ENCODE measurements around the gene POLR2C. TPM values are rescaled to one million over a fixed set of nuclear protein-coding genes. Genes with fewer than 3 reads are reported as not detected.

The POLR2C gene
- total and polyA plus RNA-seq, 2 of the 13 experiments (the other 11 are each of a cell fraction or from before 2014, with no cell fraction given): 104 to 216 TPM

DNA sequence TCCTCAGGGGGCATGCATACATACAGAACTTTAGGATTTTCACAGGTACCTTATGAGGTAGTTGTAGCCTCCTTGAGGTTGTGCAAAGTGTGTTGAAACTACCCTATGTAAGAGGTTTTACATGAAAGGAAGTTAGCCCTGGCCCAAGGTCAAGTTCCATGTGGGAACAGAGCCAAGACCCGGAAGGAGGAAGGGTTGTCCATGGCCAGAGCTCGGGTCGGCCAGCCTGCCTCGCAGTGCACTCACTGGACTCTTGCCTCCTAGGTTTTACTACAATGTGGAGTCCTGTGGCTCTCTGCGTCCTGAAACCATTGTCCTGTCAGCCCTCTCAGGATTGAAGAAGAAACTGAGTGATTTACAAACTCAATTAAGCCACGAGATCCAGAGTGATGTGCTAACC is 8.2 kb downstream of the POLR2C start (continued):
- TF ChIP-seq ZBTB40 (IDR thresholded peaks at IDR 0.05): no peak
- 0 out of 2 replicates have a peak, but pooled peaks have one; percentile 4 for TF ChIP-seq ZBTB40 (CRISPR knock-in tag; IDR thresholded peaks at IDR 0.05)
- no peak for TF ChIP-seq ZNF691 (CRISPR knock-in tag; IDR thresholded peaks at IDR 0.05; ENCODE audit: borderline replicate concordance, low read depth)
- TF ChIP-seq FOXC1 (CRISPR knock-in tag; IDR thresholded peaks at IDR 0.05; ENCODE audit: borderline replicate concordance): 0 out of 2 replicates have a peak, but pooled peaks have one; percentile 32
- TF ChIP-seq, protein P1, sequence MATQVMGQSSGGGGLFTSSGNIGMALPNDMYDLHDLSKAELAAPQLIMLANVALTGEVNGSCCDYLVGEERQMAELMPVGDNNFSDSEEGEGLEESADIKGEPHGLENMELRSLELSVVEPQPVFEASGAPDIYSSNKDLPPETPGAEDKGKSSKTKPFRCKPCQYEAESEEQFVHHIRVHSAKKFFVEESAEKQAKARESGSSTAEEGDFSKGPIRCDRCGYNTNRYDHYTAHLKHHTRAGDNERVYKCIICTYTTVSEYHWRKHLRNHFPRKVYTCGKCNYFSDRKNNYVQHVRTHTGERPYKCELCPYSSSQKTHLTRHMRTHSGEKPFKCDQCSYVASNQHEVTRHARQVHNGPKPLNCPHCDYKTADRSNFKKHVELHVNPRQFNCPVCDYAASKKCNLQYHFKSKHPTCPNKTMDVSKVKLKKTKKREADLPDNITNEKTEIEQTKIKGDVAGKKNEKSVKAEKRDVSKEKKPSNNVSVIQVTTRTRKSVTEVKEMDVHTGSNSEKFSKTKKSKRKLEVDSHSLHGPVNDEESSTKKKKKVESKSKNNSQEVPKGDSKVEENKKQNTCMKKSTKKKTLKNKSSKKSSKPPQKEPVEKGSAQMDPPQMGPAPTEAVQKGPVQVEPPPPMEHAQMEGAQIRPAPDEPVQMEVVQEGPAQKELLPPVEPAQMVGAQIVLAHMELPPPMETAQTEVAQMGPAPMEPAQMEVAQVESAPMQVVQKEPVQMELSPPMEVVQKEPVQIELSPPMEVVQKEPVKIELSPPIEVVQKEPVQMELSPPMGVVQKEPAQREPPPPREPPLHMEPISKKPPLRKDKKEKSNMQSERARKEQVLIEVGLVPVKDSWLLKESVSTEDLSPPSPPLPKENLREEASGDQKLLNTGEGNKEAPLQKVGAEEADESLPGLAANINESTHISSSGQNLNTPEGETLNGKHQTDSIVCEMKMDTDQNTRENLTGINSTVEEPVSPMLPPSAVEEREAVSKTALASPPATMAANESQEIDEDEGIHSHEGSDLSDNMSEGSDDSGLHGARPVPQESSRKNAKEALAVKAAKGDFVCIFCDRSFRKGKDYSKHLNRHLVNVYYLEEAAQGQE (IDR thresholded peaks at IDR 0.05; ENCODE audit: borderline replicate concordance in 1 of 2, low read depth in 1 of 2, low read length in 2 of 2): no peak
- TF ChIP-seq ZNF687 (CRISPR knock-in tag; IDR thresholded peaks at IDR 0.05): peak; percentile 55
- 0 out of 2 replicates have a peak, but pooled peaks have one; percentile 38 for TF ChIP-seq GLI4 (CRISPR knock-in tag; IDR thresholded peaks at IDR 0.05; ENCODE audit: borderline replicate concordance)
- TF ChIP-seq MXI1 (IDR thresholded peaks at IDR 0.05; ENCODE audit: borderline replicate concordance, low read depth, low read length): 0 out of 3 replicates have a peak, but pooled peaks have one; percentile 29
- TF ChIP-seq HNF4A (CRISPR knock-in tag; IDR thresholded peaks at IDR 0.05): peak; percentile 7; the same call in 1 of the 2 replicates
- TF ChIP-seq SOX6 (IDR thresholded peaks at IDR 0.05): no peak
- TF ChIP-seq SOX6 (CRISPR knock-in tag; IDR thresholded peaks at IDR 0.05): no peak
